Activated CD4-positive, alpha-beta T cell treated with anti-CD3 and anti-CD28 coated beads, Interleukin-2, amount 50 U/mL, for 24 hours (primary cell): Measurements from ENCODE around the gene SEPTIN5.
A peak's percentile ranks its signal among the peaks of the same experiment; 100 is the strongest.

Experiments used
- DNase-seq, 2 donors: peaks; one replicate each; pipeline ENCODE4 v3.0.0-alpha.2; 2020; ENCODE audit warnings: low read depth in 1 of 2, low spot score in 1 of 2

Gene SEPTIN5

GRCh38 chr22:19748139-19748538, 33.8 kb downstream of the SEPTIN5 start:
- no peak for DNase-seq

GRCh38 chr22:19748991-19749664, 34.8 kb downstream of the SEPTIN5 start:
- DNase-seq = no peak

GRCh38 chr22:19749876-19750275, 35.6 kb downstream of the SEPTIN5 start:
- no peak for DNase-seq

- no peak for DNase-seq
These were observed 36.5 kb downstream of the SEPTIN5 start for GRCh38 chr22:19750507-19751490.

GRCh38 chr22:19751497-19752245, 37.4 kb downstream of the SEPTIN5 start:
- no peak for DNase-seq

GRCh38 chr22:19753090-19753842, 39.0 kb downstream of the SEPTIN5 start:
- no peak for DNase-seq

- no peak for DNase-seq
These were observed 39.8 kb downstream of the SEPTIN5 start for GRCh38 chr22:19753996-19754700.

- no peak for DNase-seq
These were observed 40.4 kb downstream of the SEPTIN5 start for GRCh38 chr22:19754701-19755144.

- no peak for DNase-seq
These were observed 40.9 kb downstream of the SEPTIN5 start for GRCh38 chr22:19755145-19755710.

GRCh38 chr22:19755722-19756287, 41.5 kb downstream of the SEPTIN5 start:
- no peak for DNase-seq

GRCh38 chr22:19756288-19757128, 42.2 kb downstream of the SEPTIN5 start:
- DNase-seq = peak; percentile 27 to 35

GRCh38 chr22:19757140-19757984, 43.1 kb downstream of the SEPTIN5 start:
- no peak for DNase-seq

- DNase-seq = no peak
These were observed 43.9 kb downstream of the SEPTIN5 start for GRCh38 chr22:19757985-19758895.

- DNase-seq = no peak
These were observed 44.7 kb downstream of the SEPTIN5 start for GRCh38 chr22:19758896-19759426.

GRCh38 chr22:19759427-19760057, 45.2 kb downstream of the SEPTIN5 start:
- no peak for DNase-seq
